HEK293T (cell line): ENCODE results near the gene FREM3.
"Not testable (repeated sequence)": the region's sequence is repeated elsewhere in the genome, so short reads cannot be mapped to it uniquely, and the experiment has no call there.

Source experiments
- CTCF ChIA-PET: fragments of 350-600 bp; formaldehyde crosslinking; extraction: SDS; loops from one replicate; lab custom pipeline; 2021; ENCODE audit warnings: antibody characterized with exemption, inconsistent platforms; lab: Yijun Ruan, JAX
- POLR2A ChIA-PET: fragments of 350-600 bp; formaldehyde crosslinking; extraction: SDS; loops from one replicate; lab custom pipeline; 2020; ENCODE audit warnings: antibody characterized with exemption, inconsistent platforms; lab: Yijun Ruan, JAX
- DNase-seq: peaks from one replicate; pipeline ENCODE4 v3.0.0; 2012; ENCODE audit warnings: mixed read lengths; ENCODE audit errors: extremely low spot score
- ARNT ChIP-seq: fragments of 450-650 bp; IDR thresholded peaks from 2 replicates; pipeline ENCODE4 v1.6.1; 2017; ENCODE audit warnings: mild to moderate bottlenecking
- BHLHE40 ChIP-seq: fragments of 450-650 bp; IDR thresholded peaks from 2 replicates; pipeline ENCODE4 v1.6.1; 2016; ENCODE audit warnings: mild to moderate bottlenecking, moderate library complexity, borderline replicate concordance
- CTBP1 ChIP-seq: fragments of 450-650 bp; IDR thresholded peaks from 2 replicates; pipeline ENCODE4 v1.6.1; 2016; ENCODE audit warnings: borderline replicate concordance
- ELF4 ChIP-seq: fragments of 450-650 bp; IDR thresholded peaks from 2 replicates; pipeline ENCODE4 v1.6.1; 2017; ENCODE audit warnings: antibody characterized with exemption
- FOXA1 ChIP-seq: fragments of 450-650 bp; IDR thresholded peaks from 2 replicates; pipeline ENCODE4 v1.6.1; 2016; ENCODE audit warnings: mild to moderate bottlenecking
- FOXK2 ChIP-seq: fragments of 450-650 bp; IDR thresholded peaks from 2 replicates; pipeline ENCODE4 v1.6.1; 2016; ENCODE audit warnings: mild to moderate bottlenecking
- FOXM1 ChIP-seq: fragments of 450-650 bp; IDR thresholded peaks from 2 replicates; pipeline ENCODE4 v1.6.1; 2017; ENCODE audit warnings: mild to moderate bottlenecking, borderline replicate concordance
- HDGF ChIP-seq: fragments of 450-650 bp; IDR thresholded peaks from 2 replicates; pipeline ENCODE4 v1.6.1; 2017; ENCODE audit warnings: antibody characterized with exemption, borderline replicate concordance
- L3MBTL2 ChIP-seq: fragments of 450-650 bp; conservative IDR thresholded peaks from 2 replicates; pipeline ENCODE4 v1.6.1; 2016; ENCODE audit warnings: mild to moderate bottlenecking
- LEF1 ChIP-seq: fragments of 450-650 bp; IDR thresholded peaks from 2 replicates; pipeline ENCODE4 v1.6.1; 2017; ENCODE audit warnings: mild to moderate bottlenecking, borderline replicate concordance
- NFRKB ChIP-seq: fragments of 450-650 bp; IDR thresholded peaks from 2 replicates; pipeline ENCODE4 v1.6.1; 2016; ENCODE audit warnings: mild to moderate bottlenecking, moderate library complexity
- PKNOX1 ChIP-seq: fragments of 450-650 bp; IDR thresholded peaks from 2 replicates; pipeline ENCODE4 v1.6.1; 2016
- SP1 ChIP-seq: fragments of 450-650 bp; IDR thresholded peaks from 2 replicates; pipeline ENCODE4 v1.6.1; 2017
- SUZ12 ChIP-seq: fragments of 450-650 bp; IDR thresholded peaks from 2 replicates; pipeline ENCODE4 v1.6.1; 2016; ENCODE audit warnings: mild to moderate bottlenecking
- TARDBP ChIP-seq: fragments of 450-650 bp; IDR thresholded peaks from 2 replicates; pipeline ENCODE4 v1.6.1; 2016
- ZNF384 ChIP-seq: fragments of 450-650 bp; IDR thresholded peaks from 2 replicates; pipeline ENCODE4 v1.6.1; 2016

Gene FREM3

GRCh38 chr4:143711543-143712154 lies 11.2 kb upstream of the FREM3 start:
- no peak for TF ChIP-seq FOXM1
- no peak for TF ChIP-seq PKNOX1
- no peak for TF ChIP-seq SP1
- no peak for TF ChIP-seq ELF4
- no peak for TF ChIP-seq SUZ12
- TF ChIP-seq NFRKB = no peak
- TF ChIP-seq TARDBP = no peak
- no peak for TF ChIP-seq CTBP1
- TF ChIP-seq HDGF = no peak
- ChIA-PET POLR2A (no interaction called here), CTCF (no interaction called here)
- no peak for DNase-seq

- DNase-seq = no peak
- ChIA-PET CTCF (no interaction called here), POLR2A (no interaction called here)
- TF ChIP-seq TARDBP = no peak
Measured at GRCh38 chr4:143701365-143701764, 890 bp upstream of the FREM3 start.

GRCh38 chr4:143700046-143700415 lies 444 bp downstream of the FREM3 start:
- DNase-seq = no peak
- ChIA-PET CTCF (no interaction called here), POLR2A (no interaction called here)
- TF ChIP-seq NFRKB (no peak), CTBP1 (no peak)

- ChIA-PET CTCF (no interaction called here), POLR2A (no interaction called here)
- no peak for DNase-seq
- TF ChIP-seq FOXK2 (no peak), SP1 (no peak), ARNT (no peak), CTBP1 (no peak), HDGF (no peak), FOXA1 (no peak), BHLHE40 (no peak), PKNOX1 (no peak), L3MBTL2 (no peak)
Measured at GRCh38 chr4:143699331-143700045, 987 bp downstream of the FREM3 start.

- ChIA-PET CTCF (no interaction called here), POLR2A (no interaction called here)
- no peak for DNase-seq
- no peak for TF ChIP-seq CTBP1
- no peak for TF ChIP-seq L3MBTL2
- TF ChIP-seq NFRKB = no peak
- TF ChIP-seq HDGF = no peak
- TF ChIP-seq ELF4 = no peak
- TF ChIP-seq PKNOX1 = no peak
- no peak for TF ChIP-seq FOXM1
- TF ChIP-seq BHLHE40 = no peak
- TF ChIP-seq ARNT = no peak
- no peak for TF ChIP-seq ZNF384
- no peak for TF ChIP-seq FOXA1
- no peak for TF ChIP-seq TARDBP
- no peak for TF ChIP-seq FOXK2
- TF ChIP-seq LEF1 = no peak
- TF ChIP-seq SP1 = no peak
- no peak for TF ChIP-seq SUZ12
Measured at GRCh38 chr4:143693856-143694255, 6.6 kb downstream of the FREM3 start.

- TF ChIP-seq CTBP1 (no peak), ARNT (no peak), SUZ12 (no peak), BHLHE40 (no peak), SP1 (no peak), NFRKB (no peak), FOXA1 (no peak), FOXK2 (no peak)
- ChIA-PET CTCF (no interaction called here), POLR2A (no interaction called here)
- DNase-seq = no peak
Measured at GRCh38 chr4:143692241-143692640, 8.2 kb downstream of the FREM3 start.

GRCh38 chr4:143679434-143679833 lies 21.0 kb downstream of the FREM3 start:
- no peak for DNase-seq
- ChIA-PET POLR2A (no interaction called here), CTCF (no interaction called here)
- no peak for TF ChIP-seq TARDBP

- CTCF ChIA-PET, DNase-seq, POLR2A ChIA-PET: not testable (repeated sequence)
Measured at GRCh38 chr4:143673629-143674028, 26.8 kb downstream of the FREM3 start.
